NCI-H510A (cell line): Measurements from ENCODE around the gene PFKFB3.
"Not testable (repeated sequence)": the region's sequence is repeated elsewhere in the genome, so short reads cannot be mapped to it uniquely, and the experiment has no call there.

Experiments used
- DNase-seq: peaks from one replicate; lab custom pipeline; 2025; lab: John Stamatoyannopoulos, UW

The PFKFB3 gene

GRCh38 chr10:6272126-6272525, 69.4 kb downstream of the PFKFB3 start:
- no peak for DNase-seq

DNA sequence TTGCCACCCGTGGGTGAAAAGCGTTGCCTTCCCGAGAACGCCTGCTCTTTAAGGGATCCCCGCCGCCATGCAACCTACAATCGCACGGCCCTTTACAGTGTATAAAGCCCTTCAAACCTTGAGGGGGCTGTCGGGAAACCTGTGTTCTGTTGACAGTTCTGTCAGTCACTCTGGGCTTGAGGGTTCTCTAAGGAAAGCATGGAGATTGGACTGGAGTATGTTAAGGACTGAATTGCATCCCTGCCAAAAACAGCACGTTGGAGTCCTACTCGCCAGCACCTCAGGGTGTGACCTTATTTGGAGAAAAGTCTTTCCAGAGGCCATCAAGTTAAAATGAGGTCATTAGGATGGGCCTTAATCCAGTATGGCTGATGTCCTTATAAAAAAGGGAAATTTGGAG, 70.6 kb downstream of the PFKFB3 start:
- no peak for DNase-seq

GRCh38 chr10:6274040-6274439, 71.3 kb downstream of the PFKFB3 start:
- DNase-seq: no peak

DNA sequence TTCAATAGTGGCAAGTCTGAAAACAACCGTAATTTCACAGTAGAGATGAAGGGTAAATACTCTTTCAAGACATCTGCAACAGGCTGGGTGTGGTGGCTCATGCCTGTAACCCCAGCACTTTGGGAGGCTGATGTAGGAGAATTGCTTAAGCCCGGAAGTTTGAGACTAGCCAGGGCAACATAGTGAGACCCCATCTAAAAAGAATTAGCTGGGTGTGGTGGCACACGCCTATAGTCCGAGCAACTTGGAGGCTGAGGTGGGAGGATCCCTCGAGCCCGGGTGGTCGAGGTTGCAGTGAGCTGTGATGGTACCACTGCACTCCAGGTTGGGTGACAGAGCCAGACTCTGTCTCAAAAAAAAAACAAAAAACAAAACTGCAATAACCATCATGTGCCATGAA, 71.8 kb downstream of the PFKFB3 start:
- no peak for DNase-seq

GRCh38 chr10:6275022-6275997, 72.6 kb downstream of the PFKFB3 start:
- DNase-seq: no peak

- no peak for DNase-seq
Measured at GRCh38 chr10:6276356-6276755, 73.6 kb downstream of the PFKFB3 start.

GRCh38 chr10:6278519-6279120, 75.9 kb downstream of the PFKFB3 start:
- no peak for DNase-seq

GRCh38 chr10:6279540-6280267, 77.0 kb downstream of the PFKFB3 start:
- no peak for DNase-seq

- DNase-seq: no peak
Measured at GRCh38 chr10:6280291-6280690, 77.6 kb downstream of the PFKFB3 start.

DNA sequence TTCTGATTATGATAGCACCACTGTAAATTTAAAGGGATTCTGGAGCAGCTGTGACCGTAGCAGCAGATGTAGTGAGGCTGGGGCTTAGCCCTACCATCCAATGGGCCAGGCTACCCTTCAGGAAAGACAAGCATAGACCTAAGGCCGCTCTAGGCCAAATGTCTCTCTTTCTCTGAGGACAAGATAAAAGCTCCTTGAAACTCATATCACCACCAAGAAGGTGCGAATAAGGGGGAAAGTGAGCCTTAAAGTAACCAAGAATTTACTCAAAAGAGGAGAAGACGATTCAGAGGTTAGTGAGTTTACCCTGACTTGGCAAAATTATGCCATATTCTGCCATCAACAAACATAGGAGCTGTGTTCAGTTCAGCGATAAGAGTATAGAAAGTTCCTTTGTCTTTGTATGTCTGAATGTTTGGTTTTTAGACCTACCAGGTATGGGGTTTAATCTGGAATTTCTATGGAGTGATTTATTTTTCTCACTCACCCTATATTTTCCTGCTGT, 79.8 kb downstream of the PFKFB3 start:
- no peak for DNase-seq

DNA sequence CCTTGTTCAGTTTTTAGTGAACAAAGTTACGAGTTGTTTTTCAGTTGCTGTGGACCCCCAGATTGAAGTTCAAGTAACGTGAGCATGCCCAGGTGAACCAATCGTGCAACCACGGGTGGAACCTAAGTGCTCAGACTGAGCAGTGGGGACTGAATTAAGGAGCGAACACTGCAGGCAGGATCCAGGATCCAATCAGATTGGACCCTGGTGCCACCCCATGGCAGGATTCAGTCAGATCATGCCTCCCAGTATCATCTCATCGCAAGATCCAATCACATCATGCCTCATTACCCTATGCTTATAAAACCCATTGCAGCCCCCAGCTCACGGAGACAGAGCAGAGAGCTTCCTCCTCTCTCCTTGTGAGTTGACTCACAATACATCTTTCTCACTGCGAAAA, 80.9 kb downstream of the PFKFB3 start:
- DNase-seq: no peak

DNA sequence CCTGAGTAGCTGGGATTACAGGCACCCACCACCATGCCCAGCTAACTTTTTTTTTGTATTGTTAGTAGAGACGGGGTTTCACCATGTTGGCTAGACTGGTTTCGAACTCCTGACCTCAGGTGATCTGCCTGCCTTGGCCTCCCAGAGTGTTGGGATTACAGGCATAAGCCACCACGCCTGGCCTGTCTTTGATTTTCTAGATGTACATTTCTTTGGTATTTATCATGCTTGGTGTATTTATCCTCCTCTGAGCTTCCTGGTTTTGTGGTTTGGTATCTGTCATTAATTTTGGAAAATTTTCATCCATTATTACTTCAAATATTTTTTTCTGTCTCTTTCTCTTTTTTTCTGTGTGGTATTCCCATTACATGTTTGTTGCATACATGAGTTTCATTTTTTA, 87.9 kb downstream of the PFKFB3 start:
- not testable (repeated sequence) for DNase-seq

DNA sequence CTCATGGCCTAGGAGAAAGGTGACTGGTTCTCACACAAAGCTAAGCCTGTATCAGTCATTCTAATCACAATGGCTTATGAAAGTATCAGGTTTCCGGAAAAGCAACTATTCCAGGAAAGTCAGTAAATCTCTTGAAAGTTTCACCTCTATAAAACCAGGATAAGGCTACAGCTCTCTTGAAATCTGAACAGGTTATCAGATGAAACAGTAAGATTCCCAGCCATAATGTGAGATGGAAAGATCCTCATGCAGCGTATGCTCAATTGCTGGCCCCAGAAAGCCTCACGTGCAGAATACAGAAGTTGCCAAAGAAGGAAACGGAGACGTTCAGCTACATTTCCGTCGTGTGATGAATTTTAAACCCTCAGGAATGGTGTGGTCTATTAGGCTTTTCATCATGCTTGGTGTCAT, 90.0 kb downstream of the PFKFB3 start:
- no peak for DNase-seq

GRCh38 chr10:6296425-6296824, 93.7 kb downstream of the PFKFB3 start:
- not testable (repeated sequence) for DNase-seq

GRCh38 chr10:6296828-6297251, 94.1 kb downstream of the PFKFB3 start:
- no peak for DNase-seq

GRCh38 chr10:6297522-6297921, 94.8 kb downstream of the PFKFB3 start:
- DNase-seq: no peak

GRCh38 chr10:6297951-6298381, 95.2 kb downstream of the PFKFB3 start:
- no peak for DNase-seq

GRCh38 chr10:6298428-6298827, 95.7 kb downstream of the PFKFB3 start:
- DNase-seq: no peak

- DNase-seq: no peak
Measured at GRCh38 chr10:6299234-6299633, 96.5 kb downstream of the PFKFB3 start.

DNA sequence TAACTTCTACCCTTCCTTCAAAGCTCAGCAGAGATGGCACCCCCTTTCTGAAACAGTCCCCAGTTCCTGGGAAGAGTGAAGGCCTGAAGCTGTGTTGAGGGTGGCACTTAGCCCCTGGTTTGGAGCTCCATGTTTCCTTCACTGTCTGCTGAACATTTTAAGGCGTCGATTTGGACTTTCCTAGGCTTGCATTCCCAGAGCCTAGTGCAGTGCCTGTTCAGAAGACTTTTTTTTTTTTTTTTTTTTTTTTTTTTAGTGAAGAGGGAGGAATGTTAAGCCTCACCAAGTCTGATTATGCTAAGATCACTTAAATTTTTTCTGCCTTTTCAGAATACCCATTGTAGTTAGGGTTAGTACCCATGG, 97.0 kb downstream of the PFKFB3 start:
- DNase-seq: no peak

GRCh38 chr10:6300106-6300783, 97.5 kb downstream of the PFKFB3 start:
- DNase-seq: no peak
